Measurements from ENCODE around the gene ITGB8. TPM values are rescaled to one million over a fixed set of nuclear protein-coding genes. Genes with fewer than 3 reads are reported as not detected.

The ITGB8 gene
- total RNA-seq, 4 donors from 2014 or later, result 30.7 to 65.5 (median 57.5) TPM

GRCh38 chr7:20374399-20374798 lies 43.7 kb downstream of the ITGB8 start:
- Histone ChIP-seq H3K4me1 (no peaks in the 10 kb centered on the region), H3K9me3 (no peaks in the 10 kb centered on the region), H3K4me3 (no peak overlapping the region), H3K27ac (no peak overlapping the region), H3K36me3 (peaks cover 12% of the 10 kb centered on the region), H3K27me3 (no peaks in the 10 kb centered on the region)
- WGBS, result 80% methylated on average over 1 of the region's 1 CpG
- TF ChIP-seq POLR2AphosphoS5 (IDR thresholded peaks at IDR 0.05) (no peak), EP300 (IDR thresholded peaks at IDR 0.05) (no peak), POLR2A (IDR thresholded peaks at IDR 0.05) (no peak), CTCF (IDR thresholded peaks at IDR 0.05) (no peak)
- no peak for DNase-seq (ENCODE audit: low spot score in 2 of 2)

- Histone ChIP-seq H3K27me3 (no peaks in the 10 kb centered on the region), H3K36me3 (peaks cover 32% of the 10 kb centered on the region), H3K4me1 (no peaks in the 10 kb centered on the region), H3K27ac (no peak overlapping the region), H3K4me3 (no peak overlapping the region), H3K9me3 (no peaks in the 10 kb centered on the region)
- no peak for TF ChIP-seq EP300 (IDR thresholded peaks at IDR 0.05)
- no peak for TF ChIP-seq CTCF (IDR thresholded peaks at IDR 0.05)
- TF ChIP-seq POLR2AphosphoS5 (IDR thresholded peaks at IDR 0.05), result no peak
- WGBS, result 91% methylated on average over 6 of the region's 6 CpGs
- DNase-seq (ENCODE audit: low spot score in 2 of 2), result no peak
These were observed 46.1 kb downstream of the ITGB8 start for GRCh38 chr7:20376796-20377195.

GRCh38 chr7:20381406-20382034 lies 50.8 kb downstream of the ITGB8 start:
- Histone ChIP-seq H3K4me3 (no peak overlapping the region), H3K27me3 (no peaks in the 10 kb centered on the region), H3K9me3 (no peaks in the 10 kb centered on the region), H3K27ac (no peak overlapping the region), H3K4me1 (no peaks in the 10 kb centered on the region), H3K36me3 (peaks cover 31% of the 10 kb centered on the region)
- no peak for DNase-seq (ENCODE audit: low spot score in 2 of 2)
- TF ChIP-seq POLR2A (IDR thresholded peaks at IDR 0.05) (no peak), EP300 (IDR thresholded peaks at IDR 0.05) (no peak), CTCF (IDR thresholded peaks at IDR 0.05) (no peak), POLR2AphosphoS5 (IDR thresholded peaks at IDR 0.05) (no peak)
- WGBS, result 89% methylated on average over 17 of the region's 17 CpGs

- H3K27me3 ChIP-seq, result no peaks in the 10 kb centered on the region
- H3K4me1 ChIP-seq, result no peaks in the 10 kb centered on the region
- no peak overlapping the region for H3K4me3 ChIP-seq
- TF ChIP-seq CTCF (IDR thresholded peaks at IDR 0.05) (no peak), POLR2A (IDR thresholded peaks at IDR 0.05) (no peak), EP300 (IDR thresholded peaks at IDR 0.05) (no peak), POLR2AphosphoS5 (IDR thresholded peaks at IDR 0.05) (no peak)
- H3K36me3 ChIP-seq, result peaks cover 31% of the 10 kb centered on the region
- DNase-seq (ENCODE audit: low spot score in 2 of 2), result no peak
- no peak overlapping the region for H3K27ac ChIP-seq
- H3K9me3 ChIP-seq, result no peaks in the 10 kb centered on the region
These were observed 52.7 kb downstream of the ITGB8 start for GRCh38 chr7:20383351-20383750.

- peaks cover 23% of the 10 kb centered on the region for H3K36me3 ChIP-seq
- 50% methylated on average over 1 of the region's 1 CpG for WGBS
- DNase-seq (ENCODE audit: low spot score in 2 of 2), result no peak
These were observed 54.4 kb downstream of the ITGB8 start for GRCh38 chr7:20385126-20385525.

More at GRCh38 chr7:20385126-20385525, 54.4 kb downstream of the ITGB8 start:
- H3K4me3 ChIP-seq, result no peak overlapping the region
- no peaks in the 10 kb centered on the region for H3K27me3 ChIP-seq
- H3K4me1 ChIP-seq, result no peaks in the 10 kb centered on the region
- H3K9me3 ChIP-seq, result no peaks in the 10 kb centered on the region
- TF ChIP-seq POLR2AphosphoS5 (IDR thresholded peaks at IDR 0.05) (no peak), CTCF (IDR thresholded peaks at IDR 0.05) (no peak), POLR2A (IDR thresholded peaks at IDR 0.05) (no peak), EP300 (IDR thresholded peaks at IDR 0.05) (no peak)
- H3K27ac ChIP-seq, result no peak overlapping the region

All from suprapubic skin (tissue), 4 donors.